HEK293T (cell line): ENCODE results near the gene SIPA1L3.

Source experiments
- BHLHE40 ChIP-seq: fragments of 450-650 bp; IDR thresholded peaks from 2 replicates; pipeline ENCODE4 v1.6.1; 2016; ENCODE audit warnings: mild to moderate bottlenecking, moderate library complexity, borderline replicate concordance
- FOXA1 ChIP-seq: fragments of 450-650 bp; IDR thresholded peaks from 2 replicates; pipeline ENCODE4 v1.6.1; 2016; ENCODE audit warnings: mild to moderate bottlenecking
- FOXK2 ChIP-seq: fragments of 450-650 bp; IDR thresholded peaks from 2 replicates; pipeline ENCODE4 v1.6.1; 2016; ENCODE audit warnings: mild to moderate bottlenecking
- FOXM1 ChIP-seq: fragments of 450-650 bp; IDR thresholded peaks from 2 replicates; pipeline ENCODE4 v1.6.1; 2017; ENCODE audit warnings: mild to moderate bottlenecking, borderline replicate concordance
- LEF1 ChIP-seq: fragments of 450-650 bp; IDR thresholded peaks from 2 replicates; pipeline ENCODE4 v1.6.1; 2017; ENCODE audit warnings: mild to moderate bottlenecking, borderline replicate concordance
- PKNOX1 ChIP-seq: fragments of 450-650 bp; IDR thresholded peaks from 2 replicates; pipeline ENCODE4 v1.6.1; 2016
- SUZ12 ChIP-seq: fragments of 450-650 bp; IDR thresholded peaks from 2 replicates; pipeline ENCODE4 v1.6.1; 2016; ENCODE audit warnings: mild to moderate bottlenecking
- TARDBP ChIP-seq: fragments of 450-650 bp; IDR thresholded peaks from 2 replicates; pipeline ENCODE4 v1.6.1; 2016

- TF ChIP-seq TARDBP, result no peak
- TF ChIP-seq BHLHE40, result no peak
- TF ChIP-seq FOXK2, result no peak
- TF ChIP-seq FOXM1, result no peak
- TF ChIP-seq FOXA1, result no peak
- TF ChIP-seq PKNOX1, result no peak
- TF ChIP-seq SUZ12, result no peak
- no peak for TF ChIP-seq LEF1
Observed at GRCh38 chr19:37980419-37981170, 73.6 kb downstream of the SIPA1L3 start.
